ENCODE results near the gene DNTTIP2.

The DNTTIP2 gene

DNA sequence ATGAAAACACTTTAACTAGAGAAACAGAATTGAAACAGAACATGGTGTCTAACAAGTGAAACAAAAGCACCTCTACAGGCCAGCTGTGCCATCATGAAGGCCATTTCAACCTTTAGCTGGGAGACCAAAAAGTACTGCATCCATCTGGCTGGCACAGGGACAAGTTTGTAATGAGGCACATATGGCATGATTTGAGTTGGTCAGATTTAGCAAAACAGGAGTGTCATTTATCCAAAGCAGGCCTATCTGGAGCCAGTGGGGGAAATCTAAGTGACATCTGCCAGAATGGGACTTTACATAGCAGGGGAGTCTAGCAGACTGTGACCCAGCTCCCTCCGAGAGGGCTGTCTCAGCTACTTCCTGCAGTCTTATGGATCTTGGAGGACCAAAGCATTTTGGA lies 51.9 kb downstream of the DNTTIP2 start:
- Histone ChIP-seq H3K4me2 (ENCODE audit: low read length) (no peak overlapping the region), H3K79me2 (no peaks in the 10 kb centered on the region), H3K9ac (no peak overlapping the region), H2AFZ (no peak overlapping the region), H3K27ac (no peak overlapping the region), H3K4me3 (ENCODE audit: low read depth, low read length) (no peak overlapping the region), H3K4me1 (no peaks in the 10 kb centered on the region), H3K36me3 (ENCODE audit: control insufficient read depth, insufficient read depth, low read length) (no peaks in the 10 kb centered on the region), H3K9me3 (ENCODE audit: control insufficient read depth, low read length) (no peaks in the 10 kb centered on the region), H3K27me3 (ENCODE audit: control insufficient read depth, insufficient read depth, low read length) (no peaks in the 10 kb centered on the region)
- TF ChIP-seq, protein P1, sequence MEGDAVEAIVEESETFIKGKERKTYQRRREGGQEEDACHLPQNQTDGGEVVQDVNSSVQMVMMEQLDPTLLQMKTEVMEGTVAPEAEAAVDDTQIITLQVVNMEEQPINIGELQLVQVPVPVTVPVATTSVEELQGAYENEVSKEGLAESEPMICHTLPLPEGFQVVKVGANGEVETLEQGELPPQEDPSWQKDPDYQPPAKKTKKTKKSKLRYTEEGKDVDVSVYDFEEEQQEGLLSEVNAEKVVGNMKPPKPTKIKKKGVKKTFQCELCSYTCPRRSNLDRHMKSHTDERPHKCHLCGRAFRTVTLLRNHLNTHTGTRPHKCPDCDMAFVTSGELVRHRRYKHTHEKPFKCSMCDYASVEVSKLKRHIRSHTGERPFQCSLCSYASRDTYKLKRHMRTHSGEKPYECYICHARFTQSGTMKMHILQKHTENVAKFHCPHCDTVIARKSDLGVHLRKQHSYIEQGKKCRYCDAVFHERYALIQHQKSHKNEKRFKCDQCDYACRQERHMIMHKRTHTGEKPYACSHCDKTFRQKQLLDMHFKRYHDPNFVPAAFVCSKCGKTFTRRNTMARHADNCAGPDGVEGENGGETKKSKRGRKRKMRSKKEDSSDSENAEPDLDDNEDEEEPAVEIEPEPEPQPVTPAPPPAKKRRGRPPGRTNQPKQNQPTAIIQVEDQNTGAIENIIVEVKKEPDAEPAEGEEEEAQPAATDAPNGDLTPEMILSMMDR (IDR thresholded peaks at IDR 0.05) = no peak

GRCh38 chr1:93824834-93825233 lies 54.2 kb downstream of the DNTTIP2 start:
- Histone ChIP-seq H3K27ac (no peak overlapping the region), H3K27me3 (ENCODE audit: control insufficient read depth, insufficient read depth, low read length) (no peaks in the 10 kb centered on the region), H3K4me3 (ENCODE audit: low read depth, low read length) (no peak overlapping the region), H3K9me3 (ENCODE audit: control insufficient read depth, low read length) (no peaks in the 10 kb centered on the region), H3K9ac (no peak overlapping the region), H3K4me1 (no peaks in the 10 kb centered on the region), H2AFZ (no peak overlapping the region), H3K36me3 (ENCODE audit: control insufficient read depth, insufficient read depth, low read length) (no peaks in the 10 kb centered on the region), H3K79me2 (no peaks in the 10 kb centered on the region), H3K4me2 (ENCODE audit: low read length) (no peak overlapping the region)
- TF ChIP-seq, protein P1 (IDR thresholded peaks at IDR 0.05) = no peak

DNA sequence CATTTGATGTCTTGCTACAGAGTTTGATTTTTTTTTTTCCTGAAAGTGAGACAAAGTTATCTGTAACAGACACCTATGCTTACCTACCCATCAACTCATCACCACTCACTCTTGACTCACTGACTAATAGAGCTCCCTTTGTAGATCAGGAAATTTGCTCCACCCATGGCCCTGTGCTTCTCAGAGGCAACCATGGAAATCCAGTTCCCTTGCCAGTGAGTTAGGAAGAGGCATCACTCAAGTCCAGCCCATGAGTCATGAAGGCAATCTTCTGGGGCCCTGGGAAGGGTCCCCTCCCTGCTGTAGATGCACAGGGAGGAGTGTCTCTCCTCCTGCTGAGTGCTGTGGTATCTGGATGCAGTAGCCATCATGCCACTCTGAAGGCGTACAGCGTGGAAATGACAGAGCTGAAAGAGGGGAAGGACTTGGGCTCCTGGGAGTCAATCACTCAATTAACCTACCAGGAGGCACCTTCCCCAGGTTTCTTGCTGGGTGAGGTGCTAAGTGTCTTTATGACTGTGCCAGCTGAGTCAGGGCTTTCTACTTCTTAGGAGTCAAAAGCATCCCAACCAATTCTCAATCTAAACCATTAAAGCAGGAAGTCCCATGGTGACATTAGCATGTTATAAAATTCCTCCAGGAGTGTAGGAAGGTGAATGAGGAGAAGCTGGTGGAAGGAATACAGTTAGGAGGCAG lies 56.1 kb downstream of the DNTTIP2 start:
- TF ChIP-seq, protein P1 (IDR thresholded peaks at IDR 0.05) = no peak
- Histone ChIP-seq H3K79me2 (no peaks in the 10 kb centered on the region), H3K4me2 (ENCODE audit: low read length) (no peak overlapping the region), H2AFZ (no peak overlapping the region), H3K4me3 (ENCODE audit: low read depth, low read length) (no peak overlapping the region), H3K4me1 (no peaks in the 10 kb centered on the region), H3K27me3 (ENCODE audit: control insufficient read depth, insufficient read depth, low read length) (no peaks in the 10 kb centered on the region), H3K27ac (no peak overlapping the region), H3K9me3 (ENCODE audit: control insufficient read depth, low read length) (no peaks in the 10 kb centered on the region), H3K36me3 (ENCODE audit: control insufficient read depth, insufficient read depth, low read length) (no peaks in the 10 kb centered on the region), H3K9ac (no peak overlapping the region)

DNA sequence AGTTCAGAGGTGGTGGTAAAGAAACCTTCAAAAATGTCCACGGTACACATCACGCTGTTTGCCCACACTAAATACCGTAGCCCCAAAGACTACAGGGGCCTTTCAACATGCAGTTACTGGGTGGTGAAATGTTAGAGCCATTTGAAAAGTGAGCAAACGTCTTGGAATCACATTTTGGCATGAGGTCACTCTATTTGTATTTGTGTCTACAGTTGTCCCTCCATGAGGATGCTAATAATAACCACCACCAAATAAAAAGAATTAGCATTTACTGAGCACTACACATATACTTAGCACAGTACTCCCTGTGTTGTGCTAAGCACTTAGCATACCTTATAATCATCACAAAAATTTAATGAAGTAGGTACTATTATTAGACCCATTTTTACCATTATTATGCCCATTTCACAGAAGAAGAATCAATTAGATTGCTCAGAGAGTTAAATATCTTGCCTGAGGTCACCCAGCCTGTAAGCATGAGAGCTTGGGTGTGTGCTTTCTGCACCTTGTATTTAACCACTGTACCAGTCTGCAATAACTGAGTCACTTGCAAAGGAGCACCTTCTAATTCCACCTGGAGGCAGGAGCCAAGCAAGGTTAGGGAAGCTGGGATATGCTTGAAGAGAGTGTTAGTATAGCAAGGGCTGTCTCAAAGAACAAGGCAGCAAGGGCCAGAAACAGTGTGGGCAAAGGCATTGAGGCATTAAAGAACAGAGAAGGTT lies 57.4 kb downstream of the DNTTIP2 start:
- TF ChIP-seq, protein P1 (IDR thresholded peaks at IDR 0.05) = no peak
- Histone ChIP-seq H3K27me3 (ENCODE audit: control insufficient read depth, insufficient read depth, low read length) (no peaks in the 10 kb centered on the region), H3K36me3 (ENCODE audit: control insufficient read depth, insufficient read depth, low read length) (no peaks in the 10 kb centered on the region), H3K9ac (no peak overlapping the region), H3K27ac (no peak overlapping the region), H3K4me2 (ENCODE audit: low read length) (no peak overlapping the region), H3K4me3 (ENCODE audit: low read depth, low read length) (no peak overlapping the region), H3K79me2 (no peaks in the 10 kb centered on the region), H2AFZ (no peak overlapping the region), H3K4me1 (no peaks in the 10 kb centered on the region), H3K9me3 (ENCODE audit: control insufficient read depth, low read length) (no peaks in the 10 kb centered on the region)
